WTC11 (cell line): Measurements from ENCODE around the gene AMBP. TPM values are rescaled to one million over a fixed set of nuclear protein-coding genes. Genes with fewer than 3 reads are reported as not detected.

Experiments used
- ATAC-seq: fragments of 200-7000 bp; cut with Tn5 transposase; 2 replicates; pipeline ENCODE4 v1.10.0; 2021; ENCODE audit warnings: mild to moderate bottlenecking, moderate library complexity
- CTCF ChIA-PET: fragments of 300-600 bp; sonication (Branson Sonifier 250); formaldehyde crosslinking; loops from one replicate; lab custom pipeline; 2021; ENCODE audit warnings: antibody characterized with exemption; lab: Charles Lee
- POLR2A ChIA-PET: fragments of 350-600 bp; sonication (Branson Sonifier 250); formaldehyde crosslinking; loops from one replicate; lab custom pipeline; 2021; ENCODE audit warnings: antibody characterized with exemption; lab: Charles Lee
- DNase-seq: peaks from one replicate; pipeline ENCODE4 v3.0.0; 2021; ENCODE audit warnings: low spot score
- H3K27ac Mint-ChIP-seq: 2 replicates; pipeline ENCODE4 v1.8.0; 2021; ENCODE audit warnings: mixed read lengths
- H3K27me3 Mint-ChIP-seq: 2 replicates; pipeline ENCODE4 v1.8.0; 2021; ENCODE audit warnings: low read depth, mild to moderate bottlenecking, moderate library complexity, mixed read lengths
- H3K36me3 Mint-ChIP-seq: 2 replicates; pipeline ENCODE4 v1.8.0; 2021; ENCODE audit warnings: mixed read lengths
- H3K4me1 Mint-ChIP-seq: 2 replicates; pipeline ENCODE4 v1.8.0; 2022; ENCODE audit warnings: mixed read lengths
- H3K4me3 Mint-ChIP-seq: 2 replicates; pipeline ENCODE4 v1.8.0; 2021; ENCODE audit warnings: mild to moderate bottlenecking, moderate library complexity, mixed read lengths
- H3K9me3 Mint-ChIP-seq: 2 replicates; pipeline ENCODE4 v1.8.0; 2021; ENCODE audit warnings: mixed read lengths
- AR ChIP-seq: fragments of 250-450 bp; sonication (Bioruptor Pico); IDR thresholded peaks from 2 replicates; pipeline ENCODE4 v1.9.0; 2021; ENCODE audit warnings: mild to moderate bottlenecking
- ARID4B ChIP-seq: sonication (generic); formaldehyde crosslinking; IDR thresholded peaks from 2 replicates; pipeline ENCODE4 v1.8.0; 2023; ENCODE audit warnings: missing genetic modification reagents, mild to moderate bottlenecking, borderline replicate concordance
- EMX1 ChIP-seq: fragments of 250-450 bp; sonication (Bioruptor Pico); IDR thresholded peaks from 2 replicates; pipeline ENCODE4 v1.8.0; 2021; ENCODE audit warnings: mild to moderate bottlenecking
- FOXJ3 ChIP-seq: sonication (generic); formaldehyde crosslinking; IDR thresholded peaks from 2 replicates; pipeline ENCODE4 v1.9.0; 2021; ENCODE audit warnings: missing genetic modification reagents, mild to moderate bottlenecking, borderline replicate concordance
- GTF2I ChIP-seq: fragments of 250-450 bp; sonication (Bioruptor Pico); conservative IDR thresholded peaks from 2 replicates; pipeline ENCODE4 v1.4.0; 2021; ENCODE audit warnings: mild to moderate bottlenecking
- HMGA2 ChIP-seq: fragments of 250-450 bp; sonication (Bioruptor Pico); IDR thresholded peaks from 2 replicates; pipeline ENCODE4 v1.4.0; 2021; ENCODE audit warnings: mild to moderate bottlenecking, moderate library complexity
- HMGXB4 ChIP-seq: sonication (generic); formaldehyde crosslinking; IDR thresholded peaks from 2 replicates; pipeline ENCODE4 v1.8.1; 2023; ENCODE audit warnings: mild to moderate bottlenecking, moderate library complexity, missing genetic modification reagents
- IRF2 ChIP-seq: sonication (generic); formaldehyde crosslinking; IDR thresholded peaks from 2 replicates; pipeline ENCODE4 v1.8.0; 2022; ENCODE audit warnings: low read depth, missing genetic modification reagents, borderline replicate concordance
- MYBL2 ChIP-seq: sonication (generic); formaldehyde crosslinking; IDR thresholded peaks from 2 replicates; pipeline ENCODE4 v1.8.1; 2023; ENCODE audit warnings: mild to moderate bottlenecking, moderate library complexity, missing genetic modification reagents
- NFYB ChIP-seq: sonication (generic); formaldehyde crosslinking; conservative IDR thresholded peaks from 2 replicates; pipeline ENCODE4 v1.8.0; 2022; ENCODE audit warnings: low read depth, missing genetic modification reagents
- OVOL2 ChIP-seq: fragments of 250-450 bp; sonication (Bioruptor Pico); IDR thresholded peaks from 2 replicates; pipeline ENCODE4 v1.9.0; 2021; ENCODE audit warnings: mild to moderate bottlenecking, borderline replicate concordance
- PREB ChIP-seq: sonication (generic); formaldehyde crosslinking; IDR thresholded peaks from 2 replicates; pipeline ENCODE4 v1.8.1; 2022; ENCODE audit warnings: mild to moderate bottlenecking, missing genetic modification reagents, moderate library complexity, borderline replicate concordance
- USF2 ChIP-seq: sonication (generic); formaldehyde crosslinking; IDR thresholded peaks from 2 replicates; pipeline ENCODE4 v1.8.1; 2023; ENCODE audit warnings: mild to moderate bottlenecking, missing genetic modification reagents, moderate library complexity
- ZBTB21 ChIP-seq: sonication (generic); formaldehyde crosslinking; IDR thresholded peaks from 2 replicates; pipeline ENCODE4 v1.8.1; 2023; ENCODE audit warnings: mild to moderate bottlenecking, missing genetic modification reagents, borderline replicate concordance
- ZMAT4 ChIP-seq: fragments of 250-450 bp; sonication (Bioruptor Pico); IDR thresholded peaks from 2 replicates; pipeline ENCODE4 v1.9.0; 2021; ENCODE audit warnings: mild to moderate bottlenecking
- ZNF232 ChIP-seq: sonication (generic); formaldehyde crosslinking; IDR thresholded peaks from 2 replicates; pipeline ENCODE4 v1.8.0; 2022; ENCODE audit warnings: mild to moderate bottlenecking, missing genetic modification reagents
- ZNF532 ChIP-seq: fragments of 250-450 bp; sonication (Bioruptor Pico); IDR thresholded peaks from 2 replicates; pipeline ENCODE4 v1.9.0; 2021; ENCODE audit warnings: mild to moderate bottlenecking, borderline replicate concordance
- ZSCAN18 ChIP-seq: fragments of 250-450 bp; sonication (Bioruptor Pico); IDR thresholded peaks from 2 replicates; pipeline ENCODE4 v2.1.2; 2022; ENCODE audit warnings: mild to moderate bottlenecking, moderate library complexity
- total RNA-seq: library from RNA; stranded (reverse); gene quantifications from 3 replicates; pipeline ENCODE4 v1.2.3, GENCODE V29; 2021

AMBP gene
- total RNA-seq, 1 experiment from 2014 or later: 3.3 TPM

GRCh38 chr9:114065304-114065703 lies 12.8 kb downstream of the AMBP start (continued):
- TF ChIP-seq ZNF532 (no peak), ZNF232 (CRISPR knock-in tag) (no peak), NFYB (CRISPR knock-in tag) (no peak), HMGXB4 (CRISPR knock-in tag) (no peak), PREB (CRISPR knock-in tag) (no peak)
- TF ChIP-seq, all 79 proteins: peak for 0

- POLR2A ChIA-PET: no interaction called here
- CTCF ChIA-PET: no interaction called here
- H3K27ac Mint-ChIP-seq: no peak overlapping the region
- ATAC-seq (no peak), DNase-seq (no peak)
- no peaks in the 10 kb centered on the region; the same call in 1 of the 2 replicates for H3K27me3 Mint-ChIP-seq
- H3K9me3 Mint-ChIP-seq: no peaks in the 10 kb centered on the region
- no peaks in the 10 kb centered on the region for H3K4me1 Mint-ChIP-seq
- no peaks in the 10 kb centered on the region for H3K36me3 Mint-ChIP-seq
- H3K4me3 Mint-ChIP-seq: no peak overlapping the region
- TF ChIP-seq ZSCAN18 (CRISPR knock-in tag): no peak
- no peak for TF ChIP-seq ZNF232 (CRISPR knock-in tag)
- no peak for TF ChIP-seq EMX1 (CRISPR knock-in tag)
- TF ChIP-seq FOXJ3: no peak
- no peak for TF ChIP-seq MYBL2 (CRISPR knock-in tag)
- TF ChIP-seq USF2 (CRISPR knock-in tag): no peak
- TF ChIP-seq IRF2 (CRISPR knock-in tag): no peak
- TF ChIP-seq AR (CRISPR knock-in tag): no peak
- no peak for TF ChIP-seq OVOL2
- TF ChIP-seq HMGA2 (CRISPR knock-in tag): no peak
- no peak for TF ChIP-seq ARID4B (CRISPR knock-in tag)
- TF ChIP-seq ZBTB21 (CRISPR knock-in tag): no peak
- TF ChIP-seq GTF2I: no peak
- no peak for TF ChIP-seq ZMAT4
These were observed 16.1 kb downstream of the AMBP start for GRCh38 chr9:114061830-114062474.
